Measurements from ENCODE around the gene ALKBH5.

- no peak for TF ChIP-seq TCF7L2 (IDR thresholded peaks at IDR 0.05; ENCODE audit: borderline replicate concordance, extremely low read depth, insufficient read depth, insufficient read length)
- TF ChIP-seq RAD21 (IDR thresholded peaks at IDR 0.05; ENCODE audit: low read depth), result no peak
- no peak for TF ChIP-seq CTCF (IDR thresholded peaks at IDR 0.05 in 2 of 3, conservative IDR thresholded peaks at IDR 0.05 in 1 of 3; ENCODE audit: borderline replicate concordance in 1 of 3, insufficient read depth in 1 of 3, low read depth in 2 of 3, low read length in 2 of 3)
- no peak for TF ChIP-seq SP1 (IDR thresholded peaks at IDR 0.05; ENCODE audit: low read depth)
- no peak for TF ChIP-seq POLR2A (IDR thresholded peaks at IDR 0.05; ENCODE audit: borderline replicate concordance, extremely low read depth, insufficient read depth, insufficient read length)
- no peak for TF ChIP-seq POLR2AphosphoS5 (IDR thresholded peaks at IDR 0.05; ENCODE audit: low read depth, low read length)
Measured at GRCh38 chr17:18173740-18174139, 9.9 kb upstream of the ALKBH5 start.
